ENCODE results near the gene RAET1L. TPM values are rescaled to one million over a fixed set of nuclear protein-coding genes. Genes with fewer than 3 reads are reported as not detected.

RAET1L gene
- total and polyA plus RNA-seq, 2 of the 4 experiments (the other 2 are of a cell fraction): not detected

DNA sequence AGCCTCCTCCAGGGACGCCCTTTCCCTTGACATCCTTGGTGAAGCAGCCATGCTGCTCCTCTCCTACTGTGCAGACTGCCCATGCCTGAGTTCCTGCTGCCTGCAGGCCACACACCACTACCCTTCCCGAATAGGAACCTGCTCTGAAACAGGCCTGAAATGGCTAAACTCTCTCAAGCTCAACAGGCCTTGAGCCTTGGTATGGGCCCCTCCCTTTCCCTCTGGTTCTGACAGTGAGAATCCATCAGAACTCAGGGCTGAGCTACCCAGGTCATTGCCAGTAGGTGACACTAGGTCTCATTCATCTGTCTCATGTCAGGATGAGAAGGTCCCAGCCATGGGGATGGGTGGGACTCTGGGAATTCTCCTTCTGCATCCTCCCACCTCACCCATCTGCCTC is 25.7 kb downstream of the RAET1L start:
- no peak overlapping the region for H2AK5ac ChIP-seq (ENCODE audit: low read depth, low read length)
- H3K9ac ChIP-seq (ENCODE audit: low read depth, low read length): no peak overlapping the region
- H3K4ac ChIP-seq (ENCODE audit: low read depth, low read length): no peak overlapping the region
- no TSS peak for BruUV-seq (replicated peaks)
- H3K4me1 ChIP-seq (ENCODE audit: control insufficient read depth, insufficient read depth, low read length): no peaks in the 10 kb centered on the region
- H4K8ac ChIP-seq (ENCODE audit: low read depth in 2 of 2, low read length in 2 of 2): no peak overlapping the region
- H2BK120ac ChIP-seq (ENCODE audit: low read depth, low read length): no peak overlapping the region
- no peak overlapping the region for H3K27ac ChIP-seq (ENCODE audit: insufficient read depth, low read length)
- in situ Hi-C loops (cut with MboI; ENCODE audit: low sequenced_read_pairs) (no loop called here), dilution Hi-C loops (cut with HindIII; ENCODE audit: low sequenced_read_pairs, unreplicated experiment) (no loop called here), intact Hi-C loops (cut with micrococcal nuclease) (no loop called here)
- no peak overlapping the region for H4K91ac ChIP-seq (ENCODE audit: insufficient read depth, low read depth, low read length)
- H3K4me3 ChIP-seq (ENCODE audit: insufficient read depth, low read depth, low read length): no peak overlapping the region
- H4K20me1 ChIP-seq (ENCODE audit: insufficient read depth, low read length): no peaks in the 10 kb centered on the region
- H4K5ac ChIP-seq (ENCODE audit: low read depth, low read length): no peak overlapping the region
- no CpG with 5 or more reads among the region's 2 CpGs for WGBS, 2 experiments (ENCODE audit: extremely low coverage in 2 of 2, insufficient read length in 1 of 2)
- no peak overlapping the region for H2BK5ac ChIP-seq (ENCODE audit: low read depth, low read length, poor library complexity, severe bottlenecking)
- H3K4me2 ChIP-seq (ENCODE audit: low read depth, low read length): no peak overlapping the region
- no peaks in the 10 kb centered on the region for H3K9me1 ChIP-seq (ENCODE audit: insufficient read depth, low read length)
- no peaks in the 10 kb centered on the region for H3K36me3 ChIP-seq (ENCODE audit: control insufficient read depth, insufficient read depth, low read length)
- H3K23ac ChIP-seq (ENCODE audit: low read depth, low read length): no peak overlapping the region
- H3K27me3 ChIP-seq (ENCODE audit: control insufficient read depth, insufficient read depth, low read length): peaks cover 70% of the 10 kb centered on the region
- CTCF ChIA-PET: no interaction called here
- no peak for DNase-seq
- H3K79me1 ChIP-seq (ENCODE audit: low read depth in 1 of 2, low read length in 2 of 2): no peaks in the 10 kb centered on the region
- POLR2A ChIA-PET (ENCODE audit: unreplicated experiment): no interaction called here
- H2BK20ac ChIP-seq (ENCODE audit: low read depth, low read length): no peak overlapping the region
- H2AK9ac ChIP-seq (replicated peaks; ENCODE audit: low read depth, low read length, poor library complexity): no peak overlapping the region
- H3K14ac ChIP-seq (replicated peaks; ENCODE audit: low read depth, low read length): no peak overlapping the region
- TF ChIP-seq MXI1 (IDR thresholded peaks at IDR 0.05; ENCODE audit: borderline replicate concordance, low read depth, low read length) (no peak), CHD1 (IDR thresholded peaks at IDR 0.05; ENCODE audit: low read depth, low read length) (no peak), RAD21 (IDR thresholded peaks at IDR 0.05; ENCODE audit: low read length) (no peak), SMC3 (IDR thresholded peaks at IDR 0.05; ENCODE audit: low read depth, low read length) (no peak)
- no peak overlapping the region for H3K56ac ChIP-seq (ENCODE audit: extremely low read depth, insufficient read depth, low read length)
- no peak for ATAC-seq (ENCODE audit: low read depth)
- peaks cover 2% of the 10 kb centered on the region; the same call in 1 of the 2 replicates for H3K9me3 ChIP-seq (ENCODE audit: control insufficient read depth, insufficient read depth, low read length)
- H2BK15ac ChIP-seq (ENCODE audit: low read depth, low read length): no peak overlapping the region
- H3K18ac ChIP-seq (ENCODE audit: low read depth, low read length): no peak overlapping the region
- no peak overlapping the region for H2AFZ ChIP-seq (replicated peaks; ENCODE audit: low read length, poor library complexity)

Data from IMR-90 (cell line).